Myocyte (in vitro differentiated cells): Measurements from ENCODE around the gene YY2. TPM values are rescaled to one million over a fixed set of nuclear protein-coding genes. Genes with fewer than 3 reads are reported as not detected.
"Not testable (repeated sequence)": the region's sequence is repeated elsewhere in the genome, so short reads cannot be mapped to it uniquely, and the experiment has no call there.

Experiments
- DNase-seq: peaks from one replicate; pipeline ENCODE4 v3.0.0-alpha.2; 2012; ENCODE audit warnings: low read depth
- total RNA-seq: library from RNA; depleted of rRNA; stranded (reverse); fragments of >200 nt; gene quantifications from 2 replicates; pipeline ENCODE4 v1.2.3, GENCODE V29; 2014

The YY2 gene
- total RNA-seq, 1 donor from 2014 or later, result 0.37 TPM

DNA sequence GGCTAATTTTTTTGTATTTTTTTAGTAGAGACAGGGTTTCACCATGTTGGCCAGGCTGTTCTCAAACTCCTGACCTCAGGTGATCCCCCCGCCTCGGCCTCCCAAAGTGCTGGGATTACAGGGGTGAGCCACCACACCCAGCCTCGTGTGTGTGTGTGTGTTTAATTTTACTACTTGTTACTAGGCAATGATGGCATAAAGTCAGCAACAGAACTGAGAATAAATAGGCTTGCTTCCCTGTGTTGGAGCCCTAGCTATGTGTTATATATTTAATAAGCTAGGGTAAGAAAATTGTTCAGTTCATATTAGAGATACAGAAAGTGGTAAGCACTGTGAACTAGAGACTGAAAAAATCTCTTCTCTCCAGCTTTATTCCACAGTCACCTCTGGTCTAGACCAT is 18.4 kb downstream of the YY2 start:
- DNase-seq, result not testable (repeated sequence)

DNA sequence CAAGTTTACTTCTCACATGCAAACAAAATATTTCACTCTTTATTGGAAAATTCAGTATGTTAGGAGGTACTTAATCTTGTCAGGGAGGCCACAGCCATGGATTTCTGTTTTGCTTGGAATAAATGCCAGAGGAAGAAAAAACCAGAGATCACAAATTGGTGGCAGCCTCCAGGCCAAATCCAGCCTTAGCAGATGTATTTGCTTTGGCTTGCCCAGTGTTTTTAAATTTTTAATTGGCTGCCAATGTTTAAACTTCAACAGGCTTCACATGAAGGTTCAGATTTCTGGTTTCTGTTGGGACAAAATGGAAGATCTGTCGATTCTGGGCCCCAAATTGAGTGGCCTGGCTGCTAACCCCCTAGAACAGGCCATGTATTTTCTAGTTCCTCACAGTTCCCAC is 19.2 kb downstream of the YY2 start:
- DNase-seq, result no peak

DNA sequence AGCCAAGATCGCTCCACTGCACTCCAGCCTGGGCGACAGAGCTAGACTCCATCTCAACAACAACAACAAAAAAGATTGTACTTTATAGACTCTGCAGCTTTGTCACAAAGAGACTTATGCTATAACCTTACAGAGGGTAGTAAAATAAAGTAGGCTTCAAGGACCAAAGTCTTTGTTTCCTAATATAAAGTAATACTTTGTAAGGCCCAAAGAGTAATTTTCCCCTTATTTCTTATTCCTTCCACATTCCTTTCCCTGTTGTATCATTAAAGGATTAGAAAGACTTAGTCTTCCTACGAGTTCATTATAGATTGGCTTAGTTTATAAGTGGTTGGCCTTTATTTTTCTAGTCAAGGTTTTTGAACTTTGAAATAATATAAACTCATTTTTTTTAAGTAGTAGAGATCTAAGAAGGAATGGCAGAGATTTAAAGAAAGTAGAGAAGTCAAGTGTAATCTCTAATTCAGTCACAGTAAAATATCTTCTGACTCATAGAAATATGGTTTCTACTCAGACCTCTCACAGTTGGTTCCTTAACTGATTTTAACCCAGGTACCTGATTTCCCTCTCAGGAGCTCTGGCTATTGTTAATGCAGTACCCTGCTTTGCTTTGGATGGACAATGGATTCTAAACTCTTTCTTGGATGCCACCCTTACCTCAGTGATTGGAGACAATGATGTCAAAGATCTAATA is 26.2 kb downstream of the YY2 start:
- no peak for DNase-seq

DNA sequence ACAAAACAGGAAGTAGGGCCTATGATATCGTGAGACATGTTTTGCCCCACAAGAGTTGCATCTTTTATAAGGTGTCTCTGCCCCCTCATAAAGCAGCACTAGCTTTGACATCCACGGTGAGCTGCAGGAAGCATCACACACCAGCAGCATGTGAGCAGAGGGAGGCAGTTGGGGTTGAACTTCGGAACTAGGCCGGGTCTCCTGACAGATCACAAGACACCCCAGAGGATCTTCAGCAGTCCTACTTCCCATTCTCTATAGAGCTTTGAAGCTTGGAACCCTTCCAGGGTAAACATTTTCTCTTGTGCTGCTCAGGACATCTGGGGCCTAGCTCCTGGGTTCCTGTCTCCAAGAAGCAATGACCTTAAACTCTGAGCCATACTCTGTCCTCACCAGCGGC is 27.5 kb downstream of the YY2 start:
- no peak for DNase-seq

DNA sequence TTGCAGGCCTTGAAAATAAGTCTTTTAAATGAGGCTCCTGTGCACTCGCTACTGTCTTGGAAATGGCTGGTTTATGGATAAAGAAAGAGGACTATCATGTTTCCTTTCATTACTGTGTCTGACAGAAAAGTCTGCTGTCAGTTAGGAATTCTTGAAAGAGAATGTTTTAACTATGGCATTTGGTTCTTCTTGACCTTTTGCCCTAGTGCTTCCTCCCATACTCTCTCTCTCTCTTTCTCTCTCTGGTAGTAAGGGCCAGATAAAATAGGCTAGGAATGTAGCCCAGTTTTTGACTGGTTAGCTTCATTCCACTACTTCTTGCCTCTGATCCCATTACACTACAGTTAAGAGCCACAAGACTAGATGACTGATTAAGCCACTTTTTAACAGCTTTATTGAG is 29.8 kb downstream of the YY2 start:
- DNase-seq, result peak; percentile 35

DNA sequence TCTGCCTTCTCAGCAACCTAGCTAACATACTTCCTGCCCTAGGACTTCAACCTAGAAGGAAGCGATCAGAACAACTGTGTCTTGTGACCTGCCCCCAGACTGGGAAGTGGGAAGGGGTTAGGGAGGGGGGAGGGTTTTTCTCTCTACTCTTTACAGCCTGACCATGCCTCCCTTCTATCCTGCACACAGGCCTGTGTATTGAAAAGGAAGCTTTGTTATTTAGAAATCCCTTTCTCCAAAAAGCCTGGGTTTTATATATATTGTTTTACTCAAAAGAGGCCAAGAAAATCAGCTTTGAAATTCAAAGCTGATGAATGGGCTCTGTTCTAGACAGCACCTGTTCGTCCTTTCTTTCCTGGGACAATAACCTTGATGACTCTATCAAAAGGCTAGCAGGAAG is 49.5 kb downstream of the YY2 start:
- DNase-seq, result no peak

DNA sequence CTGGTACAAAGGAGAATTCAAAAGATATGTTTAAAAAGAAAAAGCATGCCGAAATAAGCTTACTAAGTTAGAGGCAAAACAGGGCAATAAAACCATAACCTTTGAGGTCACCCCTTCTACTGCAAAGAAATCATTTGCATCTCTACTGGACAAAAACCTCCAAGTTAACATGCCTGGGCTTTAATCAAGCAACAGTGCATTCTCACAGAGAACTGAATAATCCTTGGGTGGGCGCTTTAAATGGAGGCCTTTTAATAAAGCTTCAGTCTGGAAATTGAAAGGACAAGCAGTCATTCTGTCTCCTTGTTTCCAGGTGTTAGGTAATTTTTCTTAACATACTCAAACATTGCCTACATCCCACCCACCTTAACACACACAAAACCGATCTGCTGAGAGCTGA is 50.2 kb downstream of the YY2 start:
- no peak for DNase-seq

DNA sequence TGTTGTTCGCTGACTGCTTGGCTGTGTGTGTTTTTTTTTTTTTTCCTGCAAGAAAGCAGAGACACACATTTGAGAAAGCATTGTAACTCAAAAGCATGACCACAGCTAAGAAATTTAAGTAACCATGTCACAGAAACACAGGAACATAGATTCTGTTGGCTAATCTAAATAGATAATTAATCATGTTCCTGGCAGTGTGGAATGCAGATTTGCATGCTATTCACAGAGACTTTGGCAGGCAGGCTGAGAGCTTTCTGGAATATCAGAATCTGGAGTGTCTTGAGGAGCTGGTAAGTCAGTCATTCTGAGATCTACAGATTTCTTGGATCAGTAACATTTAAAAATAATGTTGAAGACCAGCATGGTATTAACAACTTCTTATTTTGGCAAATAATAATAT is 51.5 kb downstream of the YY2 start:
- no peak for DNase-seq

Other genes with a start within 250 kb of the YY2 start
- gene KLHL34, start 197.7 kb upstream of the YY2 start, total RNA-seq, result 0.32 TPM in 1 of 2 replicates, not detected in the other
- 151 and 204 TPM in 2 replicates for gene SMPX, start 97.9 kb upstream of the YY2 start, total RNA-seq
- 9.8 and 12.6 TPM in 2 replicates for gene MBTPS2, start 16.4 kb upstream of the YY2 start, total RNA-seq
- 60.0 and 65.3 TPM in 2 replicates for gene SMS, start 84.7 kb downstream of the YY2 start, total RNA-seq
- 0.05 and 0.13 TPM in 2 replicates for gene PHEX, start 176.3 kb downstream of the YY2 start, total RNA-seq